HG02610 (cell line): ENCODE measurements around the gene UTP14C.
"Not testable (repeated sequence)": the region's sequence is repeated elsewhere in the genome, so short reads cannot be mapped to it uniquely, and the experiment has no call there.

Experiments used
- ATAC-seq: cut with Tn5 transposase; IDR thresholded peaks from one replicate; pipeline ENCODE4 v1.9.1; 2021; ENCODE audit warnings: mild to moderate bottlenecking, moderate library complexity; ENCODE audit not compliant: unreplicated experiment

Gene UTP14C

DNA sequence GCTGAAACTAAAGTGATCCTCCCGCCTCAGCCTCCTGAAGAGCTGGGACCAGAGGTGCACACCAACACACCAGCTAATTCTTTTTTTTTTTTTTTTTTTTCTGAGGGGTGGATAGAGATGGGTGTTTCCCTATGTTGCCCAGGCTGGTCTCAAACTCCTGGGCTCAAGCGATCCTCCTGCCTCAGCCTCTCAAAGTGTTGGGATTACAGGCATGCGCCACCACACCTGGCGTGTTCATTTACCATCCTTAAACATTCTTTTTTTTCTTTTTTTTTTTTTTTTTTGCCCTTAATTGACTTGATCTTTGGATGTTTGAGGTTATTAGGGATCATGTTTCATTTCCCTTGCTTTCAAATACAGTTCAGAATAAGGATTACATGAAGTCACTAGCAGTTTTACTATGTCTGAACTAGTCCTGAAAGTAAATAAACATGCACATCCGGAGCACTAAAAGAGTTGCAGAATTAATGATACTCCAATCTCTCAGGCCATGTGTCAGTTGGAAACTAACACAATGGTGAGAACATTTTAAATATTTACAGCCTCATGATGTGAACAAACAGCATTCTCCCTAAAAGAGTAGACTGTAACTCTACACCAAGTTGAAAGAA, 10.2 kb downstream of the UTP14C start:
- ATAC-seq = no peak

DNA sequence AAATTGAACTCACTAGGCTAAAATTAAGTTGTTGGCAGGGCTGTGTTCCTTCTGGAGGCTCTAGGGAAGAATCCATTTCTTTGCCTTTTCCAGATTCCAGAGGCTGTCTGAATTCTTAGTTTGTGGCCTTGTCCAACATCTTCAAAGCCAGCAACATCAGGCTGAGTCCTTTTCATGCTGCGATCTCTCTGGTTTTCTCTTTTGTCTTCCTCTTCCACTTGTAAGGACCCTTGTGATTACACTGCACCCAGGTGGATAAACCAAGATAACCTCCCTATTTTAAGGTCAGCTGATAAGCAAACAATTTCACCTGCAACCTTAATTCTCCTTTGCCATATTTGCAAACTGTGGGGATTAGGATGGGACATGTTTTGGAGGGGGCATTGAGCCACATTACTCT, 11.5 kb downstream of the UTP14C start:
- no peak for ATAC-seq

DNA sequence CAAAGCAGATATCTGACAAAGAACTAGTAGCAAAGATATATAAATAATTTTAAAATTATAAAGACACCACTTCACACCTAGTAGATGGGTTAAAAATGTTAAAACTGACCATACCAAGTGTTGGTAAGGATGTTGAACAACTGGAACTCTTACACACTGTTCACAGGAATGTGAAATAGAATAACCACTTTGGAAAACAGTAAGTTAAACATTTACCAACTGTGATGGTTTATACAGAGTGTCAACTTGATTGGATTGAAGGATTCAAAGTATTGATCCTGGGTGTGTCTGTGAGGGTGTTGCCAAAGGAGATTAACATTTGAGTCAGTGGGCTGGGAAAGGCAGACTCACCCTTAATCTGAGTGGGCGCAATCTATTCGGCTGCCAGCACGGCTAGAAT, 19.2 kb downstream of the UTP14C start:
- no peak for ATAC-seq

DNA sequence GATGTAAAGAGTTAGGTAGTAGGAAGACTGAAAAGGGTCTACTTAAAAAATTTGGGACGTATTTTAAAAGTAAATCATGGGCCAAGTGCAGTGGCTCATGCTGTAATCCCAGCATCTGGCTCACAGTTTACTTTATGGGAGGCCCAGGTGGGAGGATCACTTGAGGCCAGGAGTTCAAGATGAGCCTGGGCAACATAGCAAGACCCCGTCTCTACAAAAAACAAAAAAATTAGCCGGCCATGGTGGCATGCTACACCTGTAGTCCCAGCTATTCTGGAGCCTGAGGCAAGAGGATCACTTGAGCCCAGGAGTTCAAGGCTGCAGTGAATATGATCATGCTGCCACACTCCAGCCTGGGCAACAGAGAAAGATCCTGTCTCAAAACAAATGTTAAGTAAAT, 23.0 kb downstream of the UTP14C start:
- ATAC-seq = no peak

GRCh38 chr13:52048516-52048915, 24.0 kb downstream of the UTP14C start:
- no peak for ATAC-seq

DNA sequence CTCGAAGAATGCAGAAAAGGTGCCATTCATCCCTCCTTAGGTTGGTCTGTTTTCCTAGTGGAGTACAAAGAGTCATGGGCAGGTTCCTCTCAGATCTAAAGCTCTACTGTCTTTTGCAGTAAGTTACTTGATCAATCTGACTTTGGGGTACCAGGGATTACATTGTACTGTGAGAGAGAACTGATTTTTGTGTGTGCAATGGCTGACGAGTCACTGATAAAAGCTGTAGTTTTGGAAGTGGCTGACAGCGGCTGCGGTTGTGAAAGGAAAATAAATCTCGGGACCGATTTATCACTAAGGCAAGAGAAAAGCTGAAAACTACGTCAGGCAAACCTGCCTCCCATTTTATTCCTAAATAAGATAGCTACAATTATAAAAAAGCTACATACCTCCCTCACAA, 26.9 kb downstream of the UTP14C start:
- no peak for ATAC-seq

DNA sequence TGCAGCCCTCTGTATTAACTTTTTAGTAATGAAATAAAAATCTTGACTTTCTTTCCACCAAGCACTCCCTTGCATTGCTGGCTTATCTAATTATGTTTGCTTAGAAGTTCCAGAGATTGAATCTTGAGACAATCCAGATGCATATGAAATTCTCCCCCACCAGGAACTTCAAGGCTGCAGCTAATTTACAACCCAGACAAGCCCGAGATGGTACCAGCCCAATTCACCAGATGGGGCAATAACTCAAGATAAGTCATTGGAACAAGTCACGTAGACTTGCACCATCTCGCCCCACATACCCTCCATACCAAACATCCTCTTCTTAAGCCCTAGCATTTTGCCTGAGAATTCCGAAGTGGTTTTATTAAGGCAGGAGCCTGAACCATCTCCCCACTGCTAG, 29.0 kb downstream of the UTP14C start:
- no peak for ATAC-seq

- not testable (repeated sequence) for ATAC-seq
These were observed 36.6 kb downstream of the UTP14C start for GRCh38 chr13:52061064-52061463.

DNA sequence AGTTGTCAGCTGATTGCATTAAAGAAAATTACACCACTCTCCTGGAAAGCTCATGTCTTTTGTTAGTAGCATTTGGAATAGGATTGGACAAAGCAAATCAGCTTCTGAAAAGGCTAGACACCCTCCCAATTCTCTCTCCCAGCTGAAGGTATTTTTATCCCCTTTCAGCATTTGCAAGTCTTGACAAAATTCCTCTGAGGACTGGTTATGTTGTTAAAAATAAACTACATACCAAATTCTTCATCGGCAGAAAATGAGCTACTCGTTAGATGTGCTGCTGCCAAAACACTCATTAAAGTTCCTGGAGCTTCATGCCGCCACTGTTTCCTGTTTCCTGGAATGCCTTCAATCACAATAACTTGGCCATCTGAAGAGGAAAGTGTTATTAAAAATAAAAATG, 37.1 kb downstream of the UTP14C start:
- no peak for ATAC-seq

DNA sequence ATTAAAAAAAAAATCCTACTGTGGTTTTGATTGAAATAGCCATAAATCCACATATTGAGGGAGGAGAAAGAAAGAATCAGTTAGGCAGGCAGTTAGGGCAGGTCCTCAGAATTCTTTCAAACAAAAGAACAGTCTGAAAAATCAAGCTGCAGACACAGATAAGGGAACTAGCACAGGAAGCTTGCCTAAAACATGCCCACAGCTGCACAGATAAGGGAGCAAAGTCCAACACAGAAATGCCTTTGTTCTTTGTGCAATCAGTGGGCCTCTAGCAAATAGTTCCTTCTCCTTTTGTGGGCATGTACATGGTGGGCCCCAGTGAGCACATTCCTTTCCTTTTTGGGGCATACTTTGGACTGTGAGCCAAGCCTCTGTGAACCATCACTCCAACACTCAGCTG, 42.7 kb downstream of the UTP14C start:
- ATAC-seq = no peak

GRCh38 chr13:52070929-52071523, 46.5 kb downstream of the UTP14C start:
- ATAC-seq = no peak
